Measurements from ENCODE around the gene FSTL3. TPM values are rescaled to one million over a fixed set of nuclear protein-coding genes. Genes with fewer than 3 reads are reported as not detected.

The FSTL3 gene
- polyA plus RNA-seq, 1 donor = 17.8 TPM

Other genes with a start within 250 kb of the FSTL3 start
- gene SHC2, start 215.4 kb upstream of the FSTL3 start, polyA plus RNA-seq (ENCODE audit: insufficient read length) = 32.9 TPM
- 7.4 TPM for gene MADCAM1, start 179.9 kb upstream of the FSTL3 start, polyA plus RNA-seq (ENCODE audit: insufficient read length)
- 8.9 TPM for gene TPGS1, start 168.9 kb upstream of the FSTL3 start, polyA plus RNA-seq (ENCODE audit: insufficient read length)
- 69.0 TPM for gene CDC34, start 144.6 kb upstream of the FSTL3 start, polyA plus RNA-seq (ENCODE audit: insufficient read length)
- gene GZMM, start 132.3 kb upstream of the FSTL3 start, polyA plus RNA-seq (ENCODE audit: insufficient read length) = 0.49 TPM
- 210 TPM for gene BSG, start 103.8 kb upstream of the FSTL3 start, polyA plus RNA-seq (ENCODE audit: insufficient read length)
- gene HCN2, start 86.5 kb upstream of the FSTL3 start, polyA plus RNA-seq (ENCODE audit: insufficient read length) = 0.32 TPM
- gene POLRMT, start 42.9 kb upstream of the FSTL3 start, polyA plus RNA-seq (ENCODE audit: insufficient read length) = 36.1 TPM
- 0.20 TPM for gene FGF22, start 36.5 kb upstream of the FSTL3 start, polyA plus RNA-seq (ENCODE audit: insufficient read length)
- gene RNF126, start 13.2 kb upstream of the FSTL3 start, polyA plus RNA-seq (ENCODE audit: insufficient read length) = 27.6 TPM
- gene PRSS57, start 19.1 kb downstream of the FSTL3 start, polyA plus RNA-seq (ENCODE audit: insufficient read length) = 0.44 TPM
- gene PALM, start 32.5 kb downstream of the FSTL3 start, polyA plus RNA-seq (ENCODE audit: insufficient read length) = 36.5 TPM
- 0.19 TPM for gene MISP, start 74.7 kb downstream of the FSTL3 start, polyA plus RNA-seq (ENCODE audit: insufficient read length)
- gene PTBP1, start 121.1 kb downstream of the FSTL3 start, polyA plus RNA-seq (ENCODE audit: insufficient read length) = 101 TPM
- gene PLPPR3, start 145.6 kb downstream of the FSTL3 start, polyA plus RNA-seq (ENCODE audit: insufficient read length) = 0.52 TPM
- 1.7 TPM for gene AZU1, start 151.4 kb downstream of the FSTL3 start, polyA plus RNA-seq (ENCODE audit: insufficient read length)
- gene PRTN3, start 164.6 kb downstream of the FSTL3 start, polyA plus RNA-seq (ENCODE audit: insufficient read length) = 2.6 TPM
- gene ELANE, start 175.9 kb downstream of the FSTL3 start, polyA plus RNA-seq (ENCODE audit: insufficient read length) = 0.40 TPM
- 1.4 TPM for gene CFD, start 183.3 kb downstream of the FSTL3 start, polyA plus RNA-seq (ENCODE audit: insufficient read length)
- gene MED16, start 216.8 kb downstream of the FSTL3 start, polyA plus RNA-seq (ENCODE audit: insufficient read length) = 33.7 TPM
- gene RNU6-9, start 217.1 kb downstream of the FSTL3 start, polyA plus RNA-seq (ENCODE audit: insufficient read length) = not detected
- 27.5 TPM for gene R3HDM4, start 236.8 kb downstream of the FSTL3 start, polyA plus RNA-seq (ENCODE audit: insufficient read length)
- not detected for gene KISS1R, start 240.9 kb downstream of the FSTL3 start, polyA plus RNA-seq (ENCODE audit: insufficient read length)
- 11.4 TPM for gene ARID3A, start 249.6 kb downstream of the FSTL3 start, polyA plus RNA-seq (ENCODE audit: insufficient read length)